ENCODE measurements around the gene CREB3L2.

CREB3L2 gene

DNA sequence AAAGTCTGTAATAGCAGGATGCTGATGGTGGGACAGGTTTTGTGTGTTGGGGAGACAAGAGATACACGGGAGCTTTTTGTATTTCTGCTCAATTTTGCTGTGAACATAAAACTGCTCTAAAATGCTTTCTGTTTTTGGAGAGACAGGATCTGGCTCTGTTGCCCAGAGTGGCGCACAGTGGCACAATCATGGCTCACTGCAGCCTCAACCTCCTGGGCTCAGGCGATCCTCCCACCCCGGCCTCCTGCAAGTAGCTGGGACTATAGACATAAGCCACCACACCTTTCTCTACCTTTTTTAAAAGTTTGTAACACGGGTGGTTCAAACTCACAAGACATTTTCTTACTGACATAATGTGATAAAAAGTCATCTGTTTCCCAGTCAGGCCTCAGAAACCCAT is 14.3 kb downstream of the CREB3L2 start:
- no peak overlapping the region for H3K4me3 ChIP-seq (ENCODE audit: low read depth, low read length)
- TF ChIP-seq CTCF (IDR thresholded peaks at IDR 0.05; ENCODE audit: low read depth, low read length), result no peak

DNA sequence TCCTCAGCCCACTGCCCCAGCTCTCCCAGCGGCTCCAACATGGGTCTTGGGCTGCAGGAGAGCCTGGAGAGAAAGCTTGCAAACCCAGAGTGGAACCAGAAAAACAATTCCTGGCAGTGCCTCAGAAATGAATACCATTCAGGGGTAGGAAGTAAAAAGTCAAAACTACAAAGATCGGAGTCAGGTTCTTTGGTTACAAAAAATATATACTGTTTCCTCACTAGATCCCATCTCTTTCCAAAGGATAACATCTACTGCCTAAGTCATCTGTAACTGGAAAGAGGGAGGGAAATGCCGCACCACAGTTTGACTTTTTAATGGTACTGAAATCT is 14.9 kb downstream of the CREB3L2 start:
- no peak for TF ChIP-seq CTCF (IDR thresholded peaks at IDR 0.05; ENCODE audit: low read depth, low read length)
- H3K4me3 ChIP-seq (ENCODE audit: low read depth, low read length), result peak overlapping the region; percentile 5; the same call in 1 of the 2 replicates

GRCh38 chr7:137986252-137987017 is 15.5 kb downstream of the CREB3L2 start:
- no peak for TF ChIP-seq CTCF (IDR thresholded peaks at IDR 0.05; ENCODE audit: low read depth, low read length)
- peak overlapping the region; percentile 5; the same call in 1 of the 2 replicates for H3K4me3 ChIP-seq (ENCODE audit: low read depth, low read length)

DNA sequence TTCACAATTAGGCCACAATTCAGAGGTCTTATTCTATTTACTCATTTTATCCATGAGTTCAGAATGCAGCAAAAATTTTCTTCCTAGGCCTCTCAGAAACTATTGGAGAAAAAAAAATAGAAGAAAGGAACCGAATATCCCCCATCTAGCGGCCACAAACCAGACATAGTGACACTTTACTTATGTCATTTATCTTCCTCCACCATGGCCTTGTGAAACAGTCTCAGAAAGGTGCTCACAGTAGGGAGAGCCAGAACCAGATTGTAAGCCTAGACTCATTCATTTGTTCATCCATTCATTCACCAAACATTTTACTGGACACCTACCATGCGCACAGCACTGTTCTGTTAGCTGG is 16.0 kb downstream of the CREB3L2 start:
- no peak overlapping the region for H3K4me3 ChIP-seq (ENCODE audit: low read depth, low read length)
- TF ChIP-seq CTCF (IDR thresholded peaks at IDR 0.05; ENCODE audit: low read depth, low read length), result no peak

GRCh38 chr7:137985253-137985896 is 16.5 kb downstream of the CREB3L2 start:
- H3K4me3 ChIP-seq (ENCODE audit: low read depth, low read length), result no peak overlapping the region
- no peak for TF ChIP-seq CTCF (IDR thresholded peaks at IDR 0.05; ENCODE audit: low read depth, low read length)

DNA sequence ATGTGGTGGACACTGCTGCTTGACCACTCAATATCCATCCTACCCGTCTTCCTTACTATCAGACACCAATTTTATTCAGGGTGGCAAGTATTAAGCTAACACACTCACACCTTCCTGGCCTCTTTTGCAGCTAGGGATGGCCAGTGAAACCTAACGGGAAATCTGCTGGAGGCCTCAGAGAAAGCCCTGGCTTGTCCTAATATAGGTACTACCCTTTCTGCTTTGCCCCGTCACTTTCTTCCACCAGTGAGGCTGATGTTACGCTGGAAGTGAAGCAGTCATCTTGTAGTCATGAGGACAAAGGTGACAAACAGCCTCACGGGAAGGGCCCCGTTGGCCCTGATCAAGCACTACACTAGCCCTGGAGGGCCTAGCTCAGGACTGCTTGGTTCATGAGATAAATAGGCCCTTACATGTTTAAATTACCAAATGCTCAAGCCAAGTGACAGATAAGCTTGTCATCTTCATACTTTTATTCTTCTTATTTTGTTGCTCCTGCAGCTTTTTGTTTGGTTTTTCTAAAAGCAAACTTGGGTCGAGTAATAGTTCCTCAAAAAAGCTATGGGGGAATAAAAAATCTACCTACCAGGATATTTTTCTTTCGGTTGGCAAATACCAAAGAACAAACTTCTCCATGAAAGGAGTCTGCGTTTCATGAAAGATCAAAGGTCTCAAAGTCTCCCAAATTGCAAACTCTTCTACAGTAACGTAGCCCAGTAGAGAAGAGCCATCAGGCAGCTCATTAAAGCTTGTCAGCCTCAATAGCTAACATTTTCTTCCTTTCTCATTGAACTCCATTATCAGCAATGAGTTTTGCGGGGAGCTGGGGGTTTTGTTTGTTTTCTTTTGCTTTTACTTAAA is 17.5 kb downstream of the CREB3L2 start:
- TF ChIP-seq CTCF (IDR thresholded peaks at IDR 0.05; ENCODE audit: low read depth, low read length), result no peak
- H3K4me3 ChIP-seq (ENCODE audit: low read depth, low read length), result no peak overlapping the region
